Testis (tissue), 2 donors: Measurements from ENCODE around the gene HK2.

Experiments
- POLR2A ChIP-seq: fragments of 450-650 bp; IDR thresholded peaks from one replicate; pipeline ENCODE4 v1.6.1; 2017; ENCODE audit warnings: antibody characterized with exemption, mild to moderate bottlenecking, moderate library complexity
- TF ChIP-seq, protein P1 (sequence below), 3 experiments: fragments of 450-650 bp in 2 of 3; fragments of 200-600 bp in 1 of 3; sonication (generic) in 1 of 3; IDR thresholded peaks; one replicate each; pipeline ENCODE4 v1.5.1; 2016 to 2019; ENCODE audit warnings: antibody characterized with exemption in 3 of 3, mild to moderate bottlenecking in 2 of 3, moderate library complexity in 1 of 3

- TF ChIP-seq, protein P1, sequence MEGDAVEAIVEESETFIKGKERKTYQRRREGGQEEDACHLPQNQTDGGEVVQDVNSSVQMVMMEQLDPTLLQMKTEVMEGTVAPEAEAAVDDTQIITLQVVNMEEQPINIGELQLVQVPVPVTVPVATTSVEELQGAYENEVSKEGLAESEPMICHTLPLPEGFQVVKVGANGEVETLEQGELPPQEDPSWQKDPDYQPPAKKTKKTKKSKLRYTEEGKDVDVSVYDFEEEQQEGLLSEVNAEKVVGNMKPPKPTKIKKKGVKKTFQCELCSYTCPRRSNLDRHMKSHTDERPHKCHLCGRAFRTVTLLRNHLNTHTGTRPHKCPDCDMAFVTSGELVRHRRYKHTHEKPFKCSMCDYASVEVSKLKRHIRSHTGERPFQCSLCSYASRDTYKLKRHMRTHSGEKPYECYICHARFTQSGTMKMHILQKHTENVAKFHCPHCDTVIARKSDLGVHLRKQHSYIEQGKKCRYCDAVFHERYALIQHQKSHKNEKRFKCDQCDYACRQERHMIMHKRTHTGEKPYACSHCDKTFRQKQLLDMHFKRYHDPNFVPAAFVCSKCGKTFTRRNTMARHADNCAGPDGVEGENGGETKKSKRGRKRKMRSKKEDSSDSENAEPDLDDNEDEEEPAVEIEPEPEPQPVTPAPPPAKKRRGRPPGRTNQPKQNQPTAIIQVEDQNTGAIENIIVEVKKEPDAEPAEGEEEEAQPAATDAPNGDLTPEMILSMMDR (IDR thresholded peaks at IDR 0.05): no peak
- no peak for TF ChIP-seq POLR2A
Observed at GRCh38 chr2:74941284-74941683, 107.4 kb downstream of the HK2 start.
